Measurements from ENCODE around the gene HORMAD1.
A peak's percentile ranks its signal among the peaks of the same experiment; 100 is the strongest.
"Not testable (repeated sequence)": the region's sequence is repeated elsewhere in the genome, so short reads cannot be mapped to it uniquely, and the experiment has no call there.

Gene HORMAD1

GRCh38 chr1:150706091-150706490 lies 14.6 kb downstream of the HORMAD1 start:
- no peak overlapping the region for H3K4me3 ChIP-seq
- H3K27ac ChIP-seq = no peak overlapping the region

- Histone ChIP-seq H3K4me3 (no peak overlapping the region), H3K27ac (no peak overlapping the region)
Measured at GRCh38 chr1:150703427-150703826, 17.3 kb downstream of the HORMAD1 start.

DNA sequence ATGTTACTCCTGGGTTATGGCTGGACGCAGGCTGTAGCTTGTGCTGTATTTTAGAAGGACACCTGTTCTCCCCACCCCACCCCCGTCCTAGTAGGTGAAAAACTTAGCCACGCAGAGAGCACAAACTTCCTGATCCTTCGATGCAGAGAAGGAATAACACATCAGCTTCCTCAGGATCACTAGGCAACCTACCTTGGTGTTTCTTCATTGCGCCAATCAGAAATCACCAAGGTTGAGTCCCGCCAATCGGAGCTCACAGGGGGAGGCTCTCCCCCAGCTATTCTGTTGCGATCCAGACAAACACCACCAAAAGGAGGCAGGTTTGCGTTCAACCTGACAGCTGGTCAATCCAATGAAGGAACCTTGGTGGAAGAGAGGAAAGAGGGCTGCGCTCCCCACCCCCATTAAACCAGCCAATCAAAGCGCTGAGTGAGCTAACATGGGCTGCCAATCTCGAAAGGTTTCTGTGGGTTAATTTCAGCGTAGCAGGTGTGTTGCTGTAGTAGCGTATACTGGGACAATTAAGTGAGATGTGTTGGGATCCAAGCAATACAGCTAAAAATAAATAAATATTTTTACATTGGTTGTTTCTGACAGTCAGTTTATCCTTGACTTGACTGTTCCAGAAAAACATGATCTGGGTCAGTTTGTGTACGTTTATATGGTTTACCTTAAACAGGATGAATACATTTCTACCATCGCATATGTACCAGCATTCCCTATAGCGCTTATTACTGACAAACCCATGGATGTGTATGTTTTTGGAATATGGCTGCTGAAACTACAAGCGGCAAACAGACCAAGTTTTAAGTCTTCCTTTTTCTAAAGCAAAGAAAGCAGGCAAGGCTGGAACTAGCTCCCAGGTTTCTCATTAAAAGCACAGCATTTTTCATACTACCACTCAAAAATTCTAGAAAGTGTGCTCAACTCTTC lies 23.4 kb downstream of the HORMAD1 start, which contains the start of gene GOLPH3L:
GOLPH3L (minus strand) TSS at position 160 of the 933 bp plus-strand sequence. CDS start 2,316 bp downstream, outside the sequence.
- Histone ChIP-seq H3K27ac (peak within 1 kb of the TSS in 17 of 21 experiments; percentile 44 to 80 (median 65)), H3K4me3 (peak within 1 kb of the TSS; percentile 44 to 68 (median 59))

GRCh38 chr1:150696590-150696989 lies 24.1 kb downstream of the HORMAD1 start:
- Histone ChIP-seq H3K4me3 (peak overlapping the region; percentile 44 to 68 (median 59)), H3K27ac (peak overlapping the region in 17 of 21 experiments; percentile 44 to 80 (median 65))

- peak overlapping the region; percentile 44 to 68 (median 59) for H3K4me3 ChIP-seq
- H3K27ac ChIP-seq = peak overlapping the region in 7 of 21 experiments; percentile 44 to 80 (median 76)
Measured at GRCh38 chr1:150696162-150696561, 24.5 kb downstream of the HORMAD1 start.

GRCh38 chr1:150695561-150695960 lies 25.1 kb downstream of the HORMAD1 start:
- H3K4me3 ChIP-seq = no peak overlapping the region
- no peak overlapping the region for H3K27ac ChIP-seq

GRCh38 chr1:150692720-150693119 lies 28.0 kb downstream of the HORMAD1 start:
- H3K27ac ChIP-seq = no peak overlapping the region
- H3K4me3 ChIP-seq = no peak overlapping the region

- no peak overlapping the region for H3K27ac ChIP-seq
- H3K4me3 ChIP-seq = no peak overlapping the region
Measured at GRCh38 chr1:150688763-150689162, 31.9 kb downstream of the HORMAD1 start.

- Histone ChIP-seq H3K27ac (no peak overlapping the region), H3K4me3 (no peak overlapping the region)
Measured at GRCh38 chr1:150686275-150686674, 34.4 kb downstream of the HORMAD1 start.

DNA sequence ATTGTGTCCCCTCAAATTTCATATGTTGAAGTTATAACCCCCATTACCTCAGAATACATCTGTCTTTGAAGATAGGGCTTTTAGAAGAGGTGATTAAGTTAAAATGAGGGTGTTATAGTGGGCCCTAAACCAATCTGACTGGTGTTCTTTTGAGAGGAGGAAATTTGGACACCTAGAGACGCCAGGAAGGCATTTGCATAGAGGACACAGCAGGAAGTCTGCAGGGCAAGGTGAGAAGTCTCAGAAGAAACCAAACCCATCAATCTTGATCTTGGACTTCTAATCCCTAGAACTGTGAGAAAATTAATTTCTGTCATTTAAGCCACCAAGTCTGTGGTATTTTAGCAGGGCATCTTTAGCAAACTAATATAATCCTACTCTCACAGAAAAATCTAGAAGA lies 36.8 kb downstream of the HORMAD1 start:
- no peak overlapping the region for H3K4me3 ChIP-seq
- peak overlapping the region in 1 of 21 experiments; percentile 62 for H3K27ac ChIP-seq

DNA sequence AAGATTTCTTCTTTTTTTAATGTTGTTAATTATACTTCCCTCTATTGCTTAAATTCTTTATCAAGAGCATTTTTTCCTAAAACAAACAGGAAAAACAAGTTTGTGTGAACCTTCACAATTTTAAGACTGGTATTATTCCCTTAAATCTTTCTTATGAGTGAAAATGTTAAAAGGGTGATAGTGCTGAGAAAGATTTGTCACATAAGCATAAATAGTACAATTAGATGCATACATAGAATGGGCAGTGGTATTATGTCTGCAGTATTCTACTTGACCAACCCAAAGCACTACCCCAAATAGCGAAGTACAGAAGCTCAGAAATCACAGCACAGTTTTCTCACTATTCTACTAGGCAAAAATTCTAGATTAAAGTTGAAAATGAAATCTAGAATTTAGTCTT lies 41.7 kb downstream of the HORMAD1 start:
- no peak overlapping the region for H3K4me3 ChIP-seq
- H3K27ac ChIP-seq = no peak overlapping the region

DNA sequence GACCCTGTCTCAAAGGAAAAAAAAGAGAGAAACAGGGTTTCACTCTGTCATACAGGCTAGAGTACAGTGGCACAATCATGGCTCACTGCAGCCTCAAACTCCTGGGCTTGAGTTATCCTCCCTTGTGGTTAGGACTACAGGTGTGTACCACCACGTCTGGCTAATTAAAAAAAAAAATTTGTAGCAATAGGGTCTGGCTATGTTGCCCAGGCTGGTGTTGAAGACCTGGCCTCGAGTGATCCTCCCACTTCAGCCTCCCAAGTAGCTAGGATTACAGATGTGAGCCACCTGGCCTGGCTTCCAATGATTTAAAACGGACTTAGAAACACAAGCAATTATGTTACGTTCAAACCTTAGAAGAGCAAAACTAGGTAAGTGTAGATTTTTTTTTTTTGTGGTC lies 45.8 kb downstream of the HORMAD1 start:
- H3K27ac ChIP-seq = no peak overlapping the region
- H3K4me3 ChIP-seq = no peak overlapping the region

DNA sequence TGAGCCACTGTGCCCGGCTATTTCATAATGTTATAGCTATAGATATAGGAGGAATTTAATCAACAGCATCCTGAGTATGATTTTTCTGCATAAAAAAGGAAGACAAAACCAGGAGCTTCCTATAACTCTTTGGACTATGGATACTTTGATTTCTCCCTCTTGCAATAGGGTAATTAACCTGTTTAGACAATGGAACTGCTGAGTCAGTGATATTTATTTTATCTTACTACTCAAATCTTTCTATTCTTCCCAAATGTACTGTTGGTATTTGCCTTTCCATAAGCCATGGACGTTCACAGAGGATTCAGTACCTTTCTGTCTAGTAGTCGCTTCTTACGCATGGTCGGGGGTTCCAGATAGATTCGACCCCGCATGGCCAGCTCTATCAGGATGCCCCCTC lies 57.4 kb downstream of the HORMAD1 start:
- H3K4me3 ChIP-seq = no peak overlapping the region
- no peak overlapping the region for H3K27ac ChIP-seq

DNA sequence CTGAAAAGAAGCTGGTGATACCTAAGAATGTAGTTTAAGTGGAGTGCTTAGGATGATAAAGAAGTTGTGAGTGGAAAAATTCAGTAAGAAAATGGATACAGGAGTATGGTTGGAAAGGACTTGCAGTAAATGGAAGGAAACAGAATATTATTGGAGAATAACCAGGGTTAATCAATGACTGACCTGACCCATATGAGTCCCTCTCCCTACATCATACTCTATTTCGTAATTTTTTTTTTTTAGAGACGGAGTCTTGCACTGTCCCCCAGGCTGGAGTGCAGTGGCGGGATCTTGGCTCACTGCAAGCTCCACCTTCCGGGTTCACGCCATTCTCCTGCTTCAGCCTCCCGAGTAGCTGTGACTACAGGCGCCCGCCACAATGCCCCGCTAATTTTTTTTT lies 57.9 kb downstream of the HORMAD1 start:
- H3K4me3 ChIP-seq = no peak overlapping the region
- no peak overlapping the region for H3K27ac ChIP-seq

DNA sequence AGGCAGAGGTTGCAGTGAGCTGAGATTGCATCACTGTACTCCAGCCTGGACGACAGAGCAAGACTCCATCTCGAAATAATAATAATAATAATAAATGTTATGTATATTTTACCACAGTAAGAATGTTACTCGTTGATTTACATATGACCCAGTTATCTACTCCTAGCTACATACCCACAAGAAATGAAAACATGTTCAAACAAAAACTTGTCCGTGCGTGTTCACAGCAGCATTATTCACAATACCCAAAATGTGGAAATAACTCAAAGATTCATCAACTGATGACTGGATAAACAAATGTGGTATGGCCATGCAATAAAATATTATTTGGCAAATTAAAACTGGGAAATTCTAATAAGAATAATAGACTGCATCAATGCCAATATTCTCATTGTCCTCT lies 59.5 kb downstream of the HORMAD1 start:
- H3K27ac ChIP-seq = peak overlapping the region in 1 of 21 experiments; percentile 27
- no peak overlapping the region for H3K4me3 ChIP-seq

GRCh38 chr1:150660584-150660983 lies 60.1 kb downstream of the HORMAD1 start:
- no peak overlapping the region for H3K4me3 ChIP-seq
- H3K27ac ChIP-seq = no peak overlapping the region

- not testable (repeated sequence) for H3K27ac ChIP-seq, H3K4me3 ChIP-seq
Measured at GRCh38 chr1:150657064-150657463, 63.6 kb downstream of the HORMAD1 start.

DNA sequence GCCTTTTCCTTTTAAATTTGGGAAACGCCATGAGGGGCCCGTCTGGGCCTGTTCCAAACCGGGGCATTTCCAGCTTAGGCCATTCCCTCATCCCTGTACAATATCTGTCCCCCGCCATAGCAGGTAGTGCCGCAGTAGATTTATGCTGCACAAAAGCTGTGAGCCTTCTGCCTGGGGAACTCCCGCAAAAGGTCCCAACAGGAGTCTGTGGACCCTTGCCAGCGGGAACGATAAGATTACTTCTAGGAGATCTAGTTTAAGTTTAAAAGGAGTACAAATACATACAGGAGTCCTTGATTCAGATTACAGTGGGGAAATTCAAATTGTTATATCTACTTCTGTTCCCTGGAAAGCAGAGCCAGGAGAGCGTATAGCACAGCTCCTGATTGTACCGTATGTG lies 66.1 kb downstream of the HORMAD1 start:
- H3K4me3 ChIP-seq, H3K27ac ChIP-seq: not testable (repeated sequence)

DNA sequence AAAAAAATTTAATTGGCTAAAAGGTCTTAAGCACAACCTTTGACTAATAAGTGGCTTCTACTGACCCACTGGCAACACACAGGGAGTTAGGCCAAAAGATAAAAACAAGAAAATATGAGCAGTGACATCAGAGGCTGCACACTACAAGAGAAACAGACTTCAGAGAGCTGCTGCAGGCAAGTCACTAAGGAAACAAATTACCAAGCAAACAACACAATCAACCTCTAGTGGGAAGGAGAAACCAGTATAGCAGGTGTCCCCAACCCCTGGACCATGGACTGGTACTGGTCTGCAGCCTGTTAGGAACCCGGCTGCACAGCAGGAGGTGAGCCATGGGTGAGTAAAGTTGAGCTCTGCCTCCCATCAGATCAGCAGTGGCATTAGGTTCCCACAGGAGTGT lies 70.5 kb downstream of the HORMAD1 start:
- H3K27ac ChIP-seq = no peak overlapping the region

GRCh38 chr1:150649441-150650075 lies 71.1 kb downstream of the HORMAD1 start:
- H3K4me3 ChIP-seq = no peak overlapping the region
- H3K27ac ChIP-seq = no peak overlapping the region

More for the DNA sequence above, 70.5 kb downstream of the HORMAD1 start:
- H3K4me3 ChIP-seq = no peak overlapping the region
